Stimulated activated naive CD8-positive, alpha-beta T cell treated with anti-CD3 and anti-CD28 coated beads, Interleukin-15, Interleukin-2, amounts not matched to agents 100 ng/mL and 50 ng/mL, for 24 hours (primary cell): Measurements from ENCODE around the gene KRT2.

Experiments used
- H3K27ac Mint-ChIP-seq: one replicate; pipeline ENCODE4 v1.8.0; 2021; ENCODE audit warnings: mild to moderate bottlenecking, mixed read lengths
- H3K27me3 Mint-ChIP-seq: one replicate; pipeline ENCODE4 v1.8.0; 2021; ENCODE audit warnings: mixed read lengths
- H3K36me3 Mint-ChIP-seq: one replicate; pipeline ENCODE4 v1.8.0; 2021; ENCODE audit warnings: low read depth, mixed read lengths
- H3K4me1 Mint-ChIP-seq: one replicate; pipeline ENCODE4 v1.8.0; 2021; ENCODE audit warnings: low read depth, mixed read lengths
- H3K4me3 Mint-ChIP-seq: one replicate; pipeline ENCODE4 v1.8.0; 2021; ENCODE audit warnings: mild to moderate bottlenecking, mixed read lengths
- H3K9me3 Mint-ChIP-seq: one replicate; pipeline ENCODE4 v1.8.0; 2021; ENCODE audit warnings: mixed read lengths

Gene KRT2

GRCh38 chr12:52600475-52600874 is 51.5 kb downstream of the KRT2 start:
- Mint-ChIP-seq H3K27me3 (no peaks in the 10 kb centered on the region), H3K4me1 (peaks cover 36% of the 10 kb centered on the region), H3K9me3 (no peaks in the 10 kb centered on the region), H3K36me3 (no peaks in the 10 kb centered on the region), H3K27ac (no peak overlapping the region), H3K4me3 (no peak overlapping the region)

GRCh38 chr12:52600071-52600470 is 51.9 kb downstream of the KRT2 start:
- Mint-ChIP-seq H3K4me1 (peaks cover 32% of the 10 kb centered on the region), H3K27me3 (no peaks in the 10 kb centered on the region), H3K27ac (no peak overlapping the region), H3K4me3 (no peak overlapping the region), H3K36me3 (no peaks in the 10 kb centered on the region), H3K9me3 (no peaks in the 10 kb centered on the region)

- no peak overlapping the region for H3K27ac Mint-ChIP-seq
- no peaks in the 10 kb centered on the region for H3K27me3 Mint-ChIP-seq
- no peak overlapping the region for H3K4me3 Mint-ChIP-seq
- no peaks in the 10 kb centered on the region for H3K36me3 Mint-ChIP-seq
- H3K4me1 Mint-ChIP-seq = peaks cover 21% of the 10 kb centered on the region
- no peaks in the 10 kb centered on the region for H3K9me3 Mint-ChIP-seq
Measured at GRCh38 chr12:52598966-52599365, 53.0 kb downstream of the KRT2 start.
